ENCODE measurements around the gene FALEC.
"Not testable (repeated sequence)": the region's sequence is repeated elsewhere in the genome, so short reads cannot be mapped to it uniquely, and the experiment has no call there.

The FALEC gene

DNA sequence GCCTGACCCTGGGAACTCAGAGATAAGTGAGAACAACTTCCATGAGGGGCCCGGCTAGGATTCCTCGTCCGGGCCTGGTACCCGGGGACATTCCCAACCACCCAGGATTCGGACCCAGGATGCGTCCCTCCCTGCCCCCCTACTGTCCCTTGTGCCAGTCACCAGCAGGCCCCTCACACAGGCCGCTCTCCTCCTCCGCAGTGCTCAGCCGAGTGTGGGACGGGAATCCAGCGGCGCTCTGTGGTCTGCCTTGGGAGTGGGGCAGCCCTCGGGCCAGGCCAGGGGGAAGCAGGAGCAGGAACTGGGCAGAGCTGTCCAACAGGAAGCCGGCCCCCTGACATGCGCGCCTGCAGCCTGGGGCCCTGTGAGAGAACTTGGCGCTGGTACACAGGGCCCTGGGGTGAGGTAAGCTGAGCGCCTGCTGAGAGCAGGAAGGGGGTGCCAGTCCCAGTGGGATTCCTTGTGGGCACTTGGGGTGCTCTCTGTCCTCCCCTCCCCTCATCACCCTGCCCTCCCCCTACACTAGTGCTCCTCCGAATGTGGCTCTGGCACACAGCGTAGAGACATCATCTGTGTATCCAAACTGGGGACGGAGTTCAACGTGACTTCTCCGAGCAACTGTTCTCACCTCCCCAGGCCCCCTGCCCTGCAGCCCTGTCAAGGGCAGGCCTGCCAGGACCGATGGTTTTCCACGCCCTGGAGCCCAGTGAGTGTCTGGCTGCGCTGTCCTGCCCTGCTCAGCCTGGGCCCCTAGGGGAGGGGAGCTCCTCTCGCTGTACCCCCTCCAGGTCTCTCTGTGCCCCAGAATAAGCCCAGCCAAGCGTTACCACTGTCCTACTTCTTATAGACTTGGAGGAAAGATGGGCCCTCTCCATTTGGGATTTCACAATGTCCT lies 43.5 kb downstream of the FALEC start:
- DNase-seq (ENCODE audit: low read depth in 2 of 2), result no peak

DNA sequence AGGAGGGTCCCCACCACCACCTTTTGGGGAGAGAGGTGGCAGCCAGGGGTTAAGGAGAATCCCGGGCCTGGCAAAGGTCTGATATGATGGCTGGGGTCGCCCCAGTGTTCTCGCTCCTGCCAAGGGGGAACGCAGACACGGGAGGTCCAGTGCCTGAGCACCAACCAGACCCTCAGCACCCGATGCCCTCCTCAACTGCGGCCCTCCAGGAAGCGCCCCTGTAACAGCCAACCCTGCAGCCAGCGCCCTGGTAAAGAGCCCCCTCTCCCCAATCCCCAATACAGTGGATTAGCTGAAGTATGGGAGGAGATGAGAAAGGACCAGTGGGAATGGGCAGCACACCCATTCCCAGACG lies 44.1 kb downstream of the FALEC start:
- DNase-seq (ENCODE audit: low read depth in 2 of 2), result no peak

DNA sequence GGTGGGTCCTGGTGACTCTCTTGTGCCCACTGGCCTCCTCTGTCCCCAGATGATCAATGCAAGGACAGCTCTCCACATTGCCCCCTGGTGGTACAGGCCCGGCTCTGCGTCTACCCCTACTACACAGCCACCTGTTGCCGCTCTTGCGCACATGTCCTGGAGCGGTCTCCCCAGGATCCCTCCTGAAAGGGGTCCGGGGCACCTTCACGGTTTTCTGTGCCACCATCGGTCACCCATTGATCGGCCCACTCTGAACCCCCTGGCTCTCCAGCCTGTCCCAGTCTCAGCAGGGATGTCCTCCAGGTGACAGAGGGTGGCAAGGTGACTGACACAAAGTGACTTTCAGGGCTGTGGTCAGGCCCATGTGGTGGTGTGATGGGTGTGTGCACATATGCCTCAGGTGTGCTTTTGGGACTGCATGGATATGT lies 44.5 kb downstream of the FALEC start:
- peak in 1 of 2 experiments; percentile 70 for DNase-seq (ENCODE audit: low read depth in 2 of 2)

DNA sequence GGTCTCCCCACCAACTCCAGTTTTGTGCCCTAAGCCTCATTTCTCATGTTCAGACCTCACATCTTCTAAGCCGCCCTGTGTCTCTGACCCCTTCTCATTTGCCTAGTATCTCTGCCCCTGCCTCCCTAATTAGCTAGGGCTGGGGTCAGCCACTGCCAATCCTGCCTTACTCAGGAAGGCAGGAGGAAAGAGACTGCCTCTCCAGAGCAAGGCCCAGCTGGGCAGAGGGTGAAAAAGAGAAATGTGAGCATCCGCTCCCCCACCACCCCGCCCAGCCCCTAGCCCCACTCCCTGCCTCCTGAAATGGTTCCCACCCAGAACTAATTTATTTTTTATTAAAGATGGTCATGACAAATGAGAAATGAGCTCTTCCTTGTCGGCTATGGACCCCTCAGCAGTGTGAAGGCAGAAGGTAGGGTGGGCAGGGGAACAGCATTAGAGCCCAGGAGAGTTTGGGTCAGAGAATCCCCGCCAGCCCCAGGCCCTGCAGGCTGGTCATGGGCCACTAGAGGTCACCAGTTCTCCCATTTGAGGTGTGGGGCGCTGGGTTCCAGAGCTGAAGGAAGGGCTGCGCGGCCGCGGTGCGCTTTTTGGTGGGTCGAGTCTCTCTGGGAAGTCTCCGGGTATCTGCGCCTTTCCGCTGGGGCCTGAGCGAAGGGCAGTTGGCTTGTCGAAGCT lies 45.2 kb downstream of the FALEC start:
- peak; percentile 68 to 87 for DNase-seq (ENCODE audit: low read depth in 2 of 2)

DNA sequence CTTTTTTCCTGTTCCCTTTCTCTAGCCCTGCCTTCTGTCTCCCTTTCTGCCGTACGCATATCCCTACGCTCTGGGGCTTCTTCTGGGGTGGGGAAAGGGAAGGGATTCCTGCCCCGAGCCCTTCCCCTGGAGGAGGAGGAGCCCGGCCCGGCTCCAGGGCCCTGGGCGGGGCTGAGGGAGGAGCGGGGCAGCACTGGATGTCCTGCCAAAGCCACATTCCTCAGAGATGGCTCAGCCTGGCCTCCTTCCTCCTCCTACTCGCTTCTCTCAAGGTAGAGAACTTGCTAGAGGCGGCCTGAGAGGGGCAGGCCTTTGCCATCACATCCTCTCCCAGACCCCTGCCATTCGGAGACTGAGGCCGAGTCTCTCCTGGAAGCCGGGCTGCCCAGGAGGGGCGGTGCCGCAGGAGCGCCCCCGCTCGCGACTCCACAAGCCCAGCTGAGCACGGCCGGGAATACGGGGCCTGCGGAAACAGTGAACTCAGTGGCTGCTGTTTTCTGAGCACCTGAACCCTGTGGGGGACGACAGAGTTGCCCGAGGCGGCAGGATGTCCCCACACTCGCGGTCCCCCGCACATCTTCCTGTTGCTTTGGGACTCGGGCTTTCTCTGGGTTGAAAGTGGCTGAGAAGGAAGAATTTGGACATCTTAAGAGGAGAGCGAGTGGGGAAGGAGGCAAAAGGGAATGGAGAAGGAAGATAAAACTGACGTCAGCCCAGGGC lies 45.9 kb downstream of the FALEC start:
- DNase-seq (ENCODE audit: low read depth in 2 of 2), result peak; percentile 50 to 65

DNA sequence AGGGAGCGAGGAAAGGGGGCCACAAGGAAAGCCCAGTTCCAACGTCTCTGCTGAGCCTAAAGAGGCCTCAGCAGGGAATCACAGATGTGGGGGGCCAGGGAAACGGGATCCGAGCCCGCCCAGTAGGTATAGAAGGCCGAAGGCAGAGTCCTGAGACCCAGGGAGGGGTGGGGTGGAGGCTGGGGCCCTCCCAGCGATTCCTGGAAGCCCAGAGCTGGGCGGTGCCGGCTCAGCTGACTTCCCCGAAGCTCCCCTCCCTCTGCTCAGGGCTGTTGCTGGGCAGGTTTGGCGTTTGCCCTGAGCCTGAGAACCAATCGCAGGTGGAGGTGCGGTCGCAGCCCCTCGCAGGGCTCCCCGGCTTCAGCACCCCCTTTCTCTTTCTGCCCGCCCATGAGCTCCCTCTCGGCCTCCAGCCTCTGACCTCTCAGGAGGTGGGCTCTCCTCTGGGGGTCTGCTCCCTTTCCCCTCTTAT lies 46.5 kb downstream of the FALEC start:
- peak; percentile 72 to 84 for DNase-seq (ENCODE audit: low read depth in 2 of 2)

DNA sequence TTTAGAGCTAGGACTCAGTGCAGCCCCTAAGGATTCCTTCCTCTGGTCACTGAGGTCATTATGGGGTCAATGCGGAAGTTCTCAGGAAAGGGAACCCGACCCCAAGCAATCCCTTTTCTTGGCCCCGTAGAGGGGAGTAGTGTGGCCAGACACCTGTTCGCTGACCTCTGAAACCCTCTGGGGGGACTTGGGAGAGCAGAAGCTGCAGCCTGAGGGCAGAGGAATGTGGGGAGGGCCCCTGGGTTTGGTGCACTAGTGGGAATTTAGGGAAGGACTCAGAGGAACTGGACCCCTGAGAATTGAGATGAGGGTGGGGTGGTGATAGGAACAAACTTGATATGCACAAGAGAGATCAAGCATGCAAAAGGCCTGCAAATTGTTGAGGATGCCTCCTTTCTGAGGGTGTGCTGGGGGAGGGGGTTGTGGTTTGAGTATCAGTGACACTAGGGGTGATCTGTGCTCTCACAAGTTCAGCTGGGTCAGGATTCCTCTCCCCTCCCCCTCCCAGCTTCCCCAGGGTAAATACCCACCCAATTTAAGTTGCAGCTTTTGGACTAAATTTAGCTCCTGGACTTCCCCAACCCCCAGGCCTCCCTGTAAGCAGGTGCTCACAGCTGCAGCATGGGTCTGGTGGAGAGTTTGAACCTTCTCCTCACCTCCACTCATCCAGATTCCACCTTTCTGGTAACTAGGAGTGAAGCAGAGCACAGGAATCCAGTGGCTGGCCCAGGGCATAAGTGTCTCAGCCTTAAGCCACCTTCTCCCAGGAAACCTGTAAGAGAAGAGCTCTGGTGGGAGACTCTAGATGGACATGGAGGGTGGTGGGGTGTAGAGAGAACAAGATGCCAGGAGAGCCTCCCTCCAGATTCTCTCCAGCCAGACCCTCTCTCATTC lies 47.1 kb downstream of the FALEC start:
- DNase-seq (ENCODE audit: low read depth in 2 of 2), result peak; percentile 61 to 72

DNA sequence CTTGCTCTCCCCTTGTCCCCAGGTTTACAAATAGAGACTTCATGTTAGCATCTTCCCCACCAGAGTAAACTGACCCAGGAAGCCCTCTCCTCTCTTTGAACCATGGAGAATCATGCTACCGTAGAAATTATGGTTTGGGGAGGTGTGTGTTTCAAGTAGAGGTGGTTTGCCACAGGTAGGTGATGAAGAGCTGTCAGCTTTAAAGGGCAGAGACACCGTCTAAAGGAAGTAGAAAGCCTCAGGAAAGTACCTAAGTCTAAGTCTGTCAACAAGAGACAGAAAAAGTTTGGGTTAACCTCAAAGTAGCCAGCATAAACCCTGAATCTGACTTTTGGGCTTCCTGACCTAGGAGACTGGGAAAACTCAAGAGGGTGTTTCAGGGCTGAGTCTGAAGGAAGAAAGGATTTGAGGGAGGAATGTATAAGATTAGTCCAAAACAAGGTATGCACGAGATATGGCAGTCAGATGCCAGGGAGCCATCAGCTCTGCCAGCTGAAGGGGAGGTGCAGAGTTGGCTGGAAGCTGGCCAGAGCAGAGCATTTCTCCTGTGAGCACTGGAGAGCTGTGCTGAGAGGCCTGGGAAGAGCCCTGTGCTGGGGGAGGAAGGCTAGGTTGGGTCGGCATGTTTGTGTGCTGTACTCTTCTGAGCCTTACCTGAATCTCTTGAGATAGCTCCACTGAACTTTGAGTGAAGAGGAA lies 47.9 kb downstream of the FALEC start:
- DNase-seq (ENCODE audit: low read depth in 2 of 2), result no peak

DNA sequence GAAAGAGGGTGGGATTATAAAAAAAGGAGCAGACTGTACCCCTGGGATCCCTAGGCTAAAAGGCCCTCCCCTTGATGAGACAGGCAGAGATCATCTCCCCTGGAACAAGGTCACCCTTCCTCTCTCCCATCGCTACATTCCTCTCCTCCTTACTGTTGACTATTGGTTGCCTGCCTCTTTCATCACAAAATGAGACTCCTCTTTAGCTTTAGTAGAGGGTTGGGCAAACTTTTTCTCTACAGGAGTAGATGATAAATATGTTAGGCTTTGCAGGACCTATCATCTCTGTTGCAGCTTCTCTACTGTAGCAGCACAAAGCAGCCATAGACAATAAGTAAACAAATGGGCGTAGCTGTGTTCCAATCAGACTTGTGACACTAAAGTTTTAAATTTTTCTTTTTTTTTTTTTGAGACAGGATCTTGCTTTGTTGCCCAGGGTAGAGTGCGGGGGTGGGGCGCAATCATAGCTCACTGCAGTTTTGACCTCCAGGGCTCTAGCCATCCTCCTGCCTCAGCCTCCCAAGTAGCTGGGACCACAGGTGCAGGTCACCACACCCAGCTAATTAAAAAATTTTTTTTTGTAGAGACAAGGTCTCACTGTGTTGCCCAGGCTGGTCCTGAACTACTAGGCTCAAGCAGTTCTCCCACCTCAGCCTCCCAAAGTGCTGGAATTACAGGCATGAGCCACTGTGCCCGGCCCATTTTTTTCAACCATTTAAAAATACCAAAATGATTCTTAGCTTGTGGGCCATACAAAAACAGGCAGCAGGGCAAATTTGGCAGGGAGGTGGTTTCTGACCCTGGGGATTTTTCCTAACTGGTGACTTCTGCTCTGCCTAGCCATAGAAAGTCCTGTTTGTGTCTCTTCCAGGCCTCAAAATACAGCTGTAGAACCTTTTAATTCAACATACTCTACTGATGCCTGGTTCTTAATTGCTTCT lies 48.8 kb downstream of the FALEC start:
- no peak for DNase-seq (ENCODE audit: low read depth in 2 of 2)

DNA sequence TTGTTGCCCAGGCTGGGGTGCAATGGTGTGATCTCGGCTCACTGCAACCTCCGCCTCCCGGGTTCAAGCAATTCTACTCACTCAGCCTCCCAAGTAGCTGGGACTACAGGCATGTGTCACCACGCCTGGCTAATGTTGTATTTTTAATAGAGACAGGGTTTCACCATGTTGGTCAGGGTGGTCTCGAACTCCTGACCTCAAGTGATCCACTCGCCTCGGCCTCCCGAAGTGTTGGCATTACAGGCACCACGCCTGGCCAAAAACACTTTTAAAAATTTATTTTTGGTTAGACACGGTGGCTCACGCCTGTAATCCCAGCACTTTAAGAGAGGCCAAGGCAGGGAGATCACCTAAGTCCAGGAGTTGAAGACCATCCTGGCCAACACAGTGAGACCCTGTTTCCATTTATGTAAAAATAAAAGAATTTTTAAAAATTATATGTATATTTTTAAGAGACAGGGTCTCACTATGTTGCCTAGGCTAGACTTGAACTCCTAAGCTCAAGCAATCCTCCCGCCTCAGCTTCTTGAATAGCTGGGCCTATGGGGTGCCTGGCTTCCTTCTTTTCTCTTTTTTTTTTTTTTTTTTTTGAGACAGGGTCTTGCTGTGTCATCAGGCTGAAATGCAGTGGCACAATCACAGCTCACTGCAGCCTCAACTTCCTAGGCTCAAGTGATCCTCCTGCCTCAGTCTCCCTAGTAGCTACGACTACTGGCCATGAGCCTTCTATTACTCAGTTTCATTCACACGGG lies 49.9 kb downstream of the FALEC start:
- not testable (repeated sequence) for DNase-seq (ENCODE audit: low read depth in 2 of 2)

DNA sequence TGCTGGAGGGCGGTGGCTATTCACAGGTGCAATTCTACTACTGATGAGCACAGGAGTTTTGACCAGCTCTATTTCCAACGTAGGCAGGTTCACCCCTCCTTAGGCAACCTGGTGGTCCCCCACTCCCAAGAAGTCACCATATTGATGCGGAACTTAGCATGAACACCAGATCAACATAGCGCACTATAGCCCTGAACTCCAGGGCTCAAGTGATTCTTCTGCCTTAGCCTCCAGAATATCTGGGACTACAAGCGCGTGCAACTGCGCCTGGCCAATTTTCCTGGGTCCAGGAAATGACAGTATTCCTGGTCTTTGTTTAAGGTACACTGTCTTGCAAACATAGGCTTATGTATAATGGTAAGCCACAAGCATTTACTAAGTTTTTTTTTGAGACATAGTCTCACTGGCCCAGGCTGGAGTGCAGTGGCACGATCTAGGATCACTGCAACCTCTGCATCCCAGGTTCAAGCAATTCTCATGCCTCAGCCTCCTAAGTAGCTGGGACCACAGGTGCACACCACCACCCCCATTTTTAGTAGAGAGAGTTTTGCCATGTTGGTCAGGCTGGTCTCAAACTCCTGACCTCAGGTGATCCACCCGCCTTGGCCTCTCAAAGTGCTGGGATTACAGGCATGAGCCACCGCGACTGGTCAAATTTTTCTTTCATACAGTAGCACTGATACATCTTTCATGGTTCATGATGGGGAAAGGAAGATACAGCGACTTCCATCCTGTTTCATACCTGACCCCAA lies 51.2 kb downstream of the FALEC start:
- no peak for DNase-seq (ENCODE audit: low read depth in 2 of 2)

DNA sequence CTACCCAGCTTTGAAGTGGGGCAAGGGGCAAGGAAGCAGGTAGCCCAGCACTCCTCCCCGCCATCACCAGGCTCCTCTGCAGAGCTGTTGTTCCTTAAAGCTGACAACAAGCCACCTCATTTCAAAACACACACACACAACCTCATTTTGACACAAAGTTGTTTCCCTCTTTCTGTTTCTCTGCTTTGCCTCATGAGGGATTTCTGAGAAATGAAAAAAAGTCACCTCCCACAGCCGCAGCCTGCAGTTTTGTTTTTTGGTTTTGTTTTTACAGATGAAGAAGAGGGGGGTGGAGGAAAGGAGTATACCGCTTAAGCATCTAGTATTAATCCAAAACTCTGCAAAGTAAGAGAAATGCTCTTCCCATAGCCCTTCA lies 51.8 kb downstream of the FALEC start:
- DNase-seq (ENCODE audit: low read depth in 2 of 2), result peak in 1 of 2 experiments; percentile 50

DNA sequence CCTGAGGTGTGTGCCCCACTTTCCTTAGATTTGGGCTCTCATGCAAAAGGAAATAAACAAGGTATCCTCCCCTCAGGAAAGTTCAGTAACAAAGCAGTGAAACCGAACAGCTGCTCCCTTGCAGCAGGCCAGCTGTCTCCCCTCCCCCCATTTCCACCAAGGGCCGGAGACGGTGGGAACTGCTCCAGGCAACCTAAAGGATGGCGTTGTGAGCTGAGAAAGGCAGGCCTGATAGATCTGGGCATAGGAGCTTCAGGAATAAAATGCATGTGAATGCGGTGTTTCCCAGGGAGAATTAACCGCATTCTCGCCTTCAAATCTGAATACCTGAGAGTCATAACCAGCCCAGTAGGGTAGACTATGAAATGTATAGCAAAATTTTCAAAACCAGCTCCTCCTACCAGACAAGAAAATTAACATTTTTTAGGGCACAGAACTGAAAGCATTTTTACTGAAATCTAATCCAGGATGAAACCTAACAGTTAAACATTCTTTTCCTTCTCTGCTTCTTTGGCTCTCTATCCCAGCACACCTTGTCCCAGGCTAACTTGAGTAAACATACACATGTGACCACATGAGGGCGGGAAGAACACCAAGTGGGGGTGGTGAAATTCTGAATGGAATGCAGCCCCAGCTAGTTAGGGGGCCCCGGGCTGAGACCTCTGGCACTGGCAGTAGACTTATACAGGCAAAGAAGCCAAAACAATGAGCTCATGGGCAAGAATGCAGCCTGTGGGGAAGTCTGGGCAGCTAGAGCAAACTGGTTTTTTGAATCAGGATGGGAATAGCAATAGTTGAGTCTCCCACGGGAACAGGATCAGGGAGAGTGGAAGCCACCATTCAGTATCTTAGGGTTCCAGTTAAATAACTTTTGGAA lies 52.4 kb downstream of the FALEC start:
- no peak for DNase-seq (ENCODE audit: low read depth in 2 of 2)

DNA sequence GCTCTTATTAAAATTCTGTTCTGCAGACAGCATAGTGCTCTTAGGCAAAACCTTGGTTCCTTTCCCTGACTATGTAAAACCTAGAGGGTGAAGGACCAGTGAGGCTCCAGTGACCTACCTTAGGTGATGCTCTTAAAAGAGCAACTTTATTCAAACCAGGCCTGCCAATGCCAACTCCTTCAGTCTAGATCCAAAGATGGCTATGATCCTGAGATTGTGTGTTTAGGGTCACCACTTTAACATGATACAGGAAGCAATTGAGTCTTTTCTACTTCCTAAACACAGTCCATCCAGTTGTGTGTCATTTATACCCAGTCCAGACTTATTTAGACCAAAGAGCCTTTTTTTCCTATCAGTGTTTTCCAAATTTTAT lies 53.0 kb downstream of the FALEC start:
- no peak for DNase-seq (ENCODE audit: low read depth in 2 of 2)

DNA sequence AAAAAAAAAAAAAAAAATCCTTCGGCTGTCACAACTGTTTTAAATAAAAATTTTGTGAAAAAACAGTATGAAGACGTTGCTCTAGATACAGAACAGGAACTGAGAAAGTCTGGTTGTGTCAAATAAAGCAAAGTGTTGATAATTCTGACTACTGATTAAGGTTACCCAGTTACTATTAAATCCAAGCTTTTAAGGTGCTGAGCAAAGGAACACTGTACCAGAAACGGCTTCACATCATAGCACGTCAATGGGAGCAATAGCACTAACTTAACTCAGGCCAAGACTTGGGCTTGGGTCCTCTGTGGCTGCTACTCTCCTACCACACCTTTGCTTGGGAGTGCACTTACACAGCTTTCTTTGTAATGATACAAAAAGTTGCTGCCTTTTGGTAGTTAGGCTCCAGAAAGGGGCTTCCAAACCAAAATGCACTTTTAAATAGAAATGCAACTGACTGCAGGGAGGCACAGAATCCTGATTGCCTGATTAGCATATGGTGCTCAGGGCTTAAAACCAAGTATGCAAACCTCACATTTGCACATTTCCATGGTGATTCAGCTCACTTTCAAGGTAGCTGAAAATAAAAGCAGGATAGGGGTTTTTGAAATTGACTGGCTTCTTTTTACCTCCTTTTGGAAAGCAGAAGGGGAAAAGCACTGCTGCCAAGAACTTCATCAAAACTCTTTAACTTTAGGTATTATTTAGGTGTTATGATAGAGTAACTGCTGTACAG lies 57.5 kb downstream of the FALEC start:
- DNase-seq (ENCODE audit: low read depth in 2 of 2), result no peak

DNA sequence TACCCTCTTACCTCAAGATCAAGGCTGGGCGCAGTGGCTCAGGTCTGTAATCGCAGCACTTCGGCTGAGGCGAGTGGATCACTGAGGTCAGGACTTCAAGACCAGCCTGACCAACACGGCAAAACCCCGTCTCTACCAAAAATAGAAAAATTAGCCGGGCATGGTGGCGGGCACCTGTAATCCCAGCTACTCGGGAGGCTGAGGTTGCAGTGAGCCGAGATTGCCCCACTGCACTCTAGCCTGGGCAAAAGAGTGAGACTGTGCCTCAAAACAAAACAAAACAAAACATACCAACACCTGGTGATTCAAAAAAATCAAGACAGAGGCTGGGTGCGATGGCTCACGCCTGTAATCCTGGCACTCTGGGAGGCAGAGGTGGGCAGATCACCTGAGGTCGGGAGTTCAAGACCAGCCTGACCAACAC lies 58.1 kb downstream of the FALEC start:
- DNase-seq (ENCODE audit: low read depth in 2 of 2), result not testable (repeated sequence)
